RCC 7860 (cell line): ENCODE results near the gene IL17D.
"Not testable (repeated sequence)": the region's sequence is repeated elsewhere in the genome, so short reads cannot be mapped to it uniquely, and the experiment has no call there.

Experiments used
- DNase-seq: peaks from one replicate; pipeline ENCODE4 v3.0.0-alpha.2; 2015; ENCODE audit warnings: low spot score
- FAIRE-seq: peaks from 2 replicates; lab custom pipeline; 2012; peaks lifted over from hg19 to GRCh38; lab: Jason Lieb, UNC

Gene IL17D

DNA sequence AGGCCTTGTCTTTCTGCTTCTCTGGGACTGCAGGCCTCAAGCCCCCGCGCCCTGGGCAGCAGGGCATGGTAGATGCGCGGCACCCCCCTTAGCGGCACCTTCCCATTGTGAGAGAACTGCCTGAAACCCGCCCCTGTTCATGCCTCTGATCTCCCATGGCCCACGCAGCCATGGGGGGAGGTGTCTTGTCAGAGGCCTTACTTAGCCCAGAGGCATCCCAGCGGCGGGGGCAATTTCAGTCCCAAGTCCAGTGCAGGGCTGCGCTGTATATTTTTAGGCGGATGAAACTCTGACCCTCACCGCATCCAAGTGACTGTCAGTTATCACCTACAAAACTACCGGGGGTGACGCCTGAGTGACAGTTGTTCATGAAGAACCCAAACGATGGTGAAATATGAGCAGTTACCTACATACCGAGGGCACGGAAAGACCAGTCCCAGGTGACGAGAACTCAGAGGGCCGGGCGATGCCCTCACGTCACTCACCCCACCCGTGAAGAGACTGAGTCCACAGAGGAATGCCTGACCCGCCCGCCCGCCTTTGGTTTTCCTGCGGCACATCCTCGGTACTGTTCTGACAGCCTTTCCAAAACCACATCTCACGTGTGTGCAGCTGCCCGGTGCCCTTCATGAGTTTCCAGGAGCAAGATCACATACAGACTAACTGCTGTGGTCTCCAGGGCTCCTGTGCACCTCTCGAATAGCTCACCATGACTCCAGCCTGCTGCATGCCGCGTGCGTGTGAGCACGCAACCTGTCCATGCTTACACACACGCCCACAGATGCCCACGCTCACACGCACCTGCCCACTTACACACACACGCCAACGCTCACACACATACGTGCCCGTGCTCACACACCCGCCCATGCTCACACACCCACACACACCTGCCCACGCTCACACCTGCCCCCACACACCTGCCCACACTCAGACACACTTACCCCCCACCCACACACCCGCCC is 14.4 kb downstream of the IL17D start:
- DNase-seq (no peak), FAIRE-seq (no peak)

- FAIRE-seq = no peak
- no peak for DNase-seq
Measured at GRCh38 chr13:20718958-20719566, 15.6 kb downstream of the IL17D start.

- DNase-seq = no peak
Measured at GRCh38 chr13:20719783-20720182, 16.3 kb downstream of the IL17D start.

DNA sequence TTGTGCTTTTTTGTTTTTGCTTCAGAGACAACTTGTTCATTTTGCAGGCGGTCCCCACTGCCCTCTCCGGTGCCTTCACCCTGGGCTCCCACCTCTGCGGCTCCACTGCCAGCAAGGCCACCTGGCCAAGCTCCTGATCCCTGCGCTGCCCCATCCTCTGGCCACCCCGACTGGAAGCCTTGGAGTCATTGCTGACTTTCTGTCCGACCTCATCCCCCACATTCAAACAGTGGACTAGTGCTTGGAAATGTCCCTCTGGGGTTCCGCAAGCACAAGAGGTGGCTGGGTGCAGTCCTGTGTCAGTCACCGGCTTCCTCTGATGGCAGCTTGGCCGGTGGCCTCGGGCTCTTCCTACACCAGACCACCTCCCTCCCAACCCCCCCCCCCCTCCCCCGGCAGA is 17.0 kb downstream of the IL17D start:
- DNase-seq = no peak
- FAIRE-seq = no peak

More at GRCh38 chr13:20719783-20720182, 16.3 kb downstream of the IL17D start:
- no peak for FAIRE-seq

- no peak for FAIRE-seq
- DNase-seq = no peak
Measured at GRCh38 chr13:20721058-20721453, 17.6 kb downstream of the IL17D start.

DNA sequence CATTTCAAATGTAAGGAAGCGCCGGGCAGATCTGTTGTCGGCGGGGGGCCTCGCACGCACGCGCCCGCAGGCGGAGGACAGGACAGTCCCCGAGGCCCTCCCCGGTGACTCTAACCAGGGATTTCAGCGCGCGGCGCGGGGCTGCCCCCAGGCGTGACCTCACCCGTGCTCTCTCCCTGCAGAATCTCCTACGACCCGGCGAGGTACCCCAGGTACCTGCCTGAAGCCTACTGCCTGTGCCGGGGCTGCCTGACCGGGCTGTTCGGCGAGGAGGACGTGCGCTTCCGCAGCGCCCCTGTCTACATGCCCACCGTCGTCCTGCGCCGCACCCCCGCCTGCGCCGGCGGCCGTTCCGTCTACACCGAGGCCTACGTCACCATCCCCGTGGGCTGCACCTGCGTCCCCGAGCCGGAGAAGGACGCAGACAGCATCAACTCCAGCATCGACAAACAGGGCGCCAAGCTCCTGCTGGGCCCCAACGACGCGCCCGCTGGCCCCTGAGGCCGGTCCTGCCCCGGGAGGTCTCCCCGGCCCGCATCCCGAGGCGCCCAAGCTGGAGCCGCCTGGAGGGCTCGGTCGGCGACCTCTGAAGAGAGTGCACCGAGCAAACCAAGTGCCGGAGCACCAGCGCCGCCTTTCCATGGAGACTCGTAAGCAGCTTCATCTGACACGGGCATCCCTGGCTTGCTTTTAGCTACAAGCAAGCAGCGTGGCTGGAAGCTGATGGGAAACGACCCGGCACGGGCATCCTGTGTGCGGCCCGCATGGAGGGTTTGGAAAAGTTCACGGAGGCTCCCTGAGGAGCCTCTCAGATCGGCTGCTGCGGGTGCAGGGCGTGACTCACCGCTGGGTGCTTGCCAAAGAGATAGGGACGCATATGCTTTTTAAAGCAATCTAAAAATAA is 18.2 kb downstream of the IL17D start:
- no peak for DNase-seq
- FAIRE-seq = no peak

GRCh38 chr13:20727856-20728255 is 24.4 kb downstream of the IL17D start:
- FAIRE-seq (no peak), DNase-seq (no peak)

DNA sequence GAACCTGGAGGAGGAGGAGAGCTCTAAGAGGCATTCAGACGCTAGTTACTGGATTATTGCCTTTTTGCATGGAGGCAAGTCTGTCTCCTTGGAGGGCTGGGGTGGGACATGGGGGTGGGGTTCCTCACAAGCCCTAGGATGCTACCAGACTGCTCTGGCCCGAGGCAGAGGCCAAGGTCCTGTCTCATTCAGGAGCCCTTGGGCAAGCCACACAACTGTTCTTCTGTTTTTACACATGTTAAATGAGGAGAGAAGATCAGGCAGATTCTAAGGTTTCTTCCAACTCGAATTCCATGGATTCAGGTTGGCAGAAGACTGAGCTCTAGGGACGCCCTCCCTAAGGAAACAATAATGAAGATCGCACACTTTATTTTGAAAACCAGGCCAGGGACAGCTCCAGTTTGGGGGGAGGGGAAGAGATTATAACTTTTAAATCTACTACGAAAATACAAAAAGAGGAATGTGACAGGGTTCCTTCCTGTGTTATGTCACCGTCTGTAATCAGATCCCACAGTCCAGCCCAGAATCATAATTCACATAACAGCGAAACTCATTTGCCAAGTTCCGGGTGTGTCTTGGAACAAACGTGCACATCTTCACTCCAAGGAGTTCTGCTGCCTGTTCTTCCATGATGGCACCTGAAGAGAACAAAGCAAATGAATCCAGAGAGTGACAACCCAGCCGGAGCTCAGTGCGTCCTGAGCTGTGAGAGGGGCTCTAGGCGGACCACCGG is 25.2 kb downstream of the IL17D start:
- no peak for FAIRE-seq
- no peak for DNase-seq

- no peak for DNase-seq
- FAIRE-seq = no peak
Measured at GRCh38 chr13:20729633-20730585, 26.4 kb downstream of the IL17D start.

GRCh38 chr13:20738616-20739015 is 35.1 kb downstream of the IL17D start:
- no peak for DNase-seq

GRCh38 chr13:20740021-20740420 is 36.5 kb downstream of the IL17D start:
- no peak for DNase-seq
- FAIRE-seq = no peak

More at GRCh38 chr13:20738616-20739015, 35.1 kb downstream of the IL17D start:
- no peak for FAIRE-seq

GRCh38 chr13:20743830-20744404 is 40.4 kb downstream of the IL17D start:
- FAIRE-seq, DNase-seq: not testable (repeated sequence)

- FAIRE-seq (no peak), DNase-seq (no peak)
Measured at GRCh38 chr13:20749377-20749776, 45.9 kb downstream of the IL17D start.

- FAIRE-seq = no peak
- no peak for DNase-seq
Measured at GRCh38 chr13:20754009-20754408, 50.5 kb downstream of the IL17D start.

GRCh38 chr13:20760872-20761271 is 57.4 kb downstream of the IL17D start:
- DNase-seq = no peak
- FAIRE-seq = no peak

- DNase-seq (no peak), FAIRE-seq (no peak)
Measured at GRCh38 chr13:20767309-20767943, 63.9 kb downstream of the IL17D start.

GRCh38 chr13:20769091-20769490 is 65.6 kb downstream of the IL17D start:
- DNase-seq (no peak), FAIRE-seq (no peak)

DNA sequence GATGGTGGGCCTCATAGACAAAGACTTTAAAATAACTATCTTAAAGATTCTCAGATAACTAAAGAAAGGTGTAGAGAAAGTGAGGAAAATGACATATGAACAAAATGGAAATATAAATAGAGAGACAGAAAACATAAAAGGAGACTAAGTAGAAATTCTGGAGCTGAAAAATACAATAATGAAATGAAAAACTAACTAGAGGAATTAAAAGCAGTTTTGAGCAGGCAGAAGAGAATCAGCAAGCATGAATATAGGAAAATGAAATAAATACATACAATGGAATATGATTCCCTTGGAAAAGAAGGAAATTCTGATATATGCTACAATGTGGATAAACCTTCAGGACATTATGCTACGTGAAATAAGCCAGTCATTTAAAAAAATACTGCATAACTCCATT is 66.3 kb downstream of the IL17D start:
- DNase-seq = no peak
- no peak for FAIRE-seq
